Activated CD8-positive, alpha-beta memory T cell treated with anti-CD3 and anti-CD28 coated beads, Interleukin-2, amount 10 ng/mL, durations not matched to agents 7 days and 5 days (primary cell): ENCODE measurements around the gene SLC22A31. TPM values are rescaled to one million over a fixed set of nuclear protein-coding genes. Genes with fewer than 3 reads are reported as not detected.

ENCODE experiments used
- ATAC-seq: fragments of 150-1000 bp; cut with Tn5 transposase; one replicate; pipeline ENCODE4 v1.10.0; 2021; ENCODE audit warnings: moderate library complexity
- CTCF ChIA-PET: fragments of 350-600 bp; sonication (Branson Sonifier 250); formaldehyde crosslinking; loops from one replicate; lab custom pipeline; 2021; ENCODE audit warnings: antibody characterized with exemption; lab: Charles Lee
- DNase-seq: peaks from one replicate; pipeline ENCODE4 v3.0.0-alpha.2; 2020
- H3K27ac Mint-ChIP-seq: one replicate; pipeline ENCODE4 v1.8.0; 2021; ENCODE audit warnings: mild to moderate bottlenecking, mixed read lengths
- H3K27me3 Mint-ChIP-seq: one replicate; pipeline ENCODE4 v1.8.0; 2021; ENCODE audit warnings: mixed read lengths
- H3K36me3 Mint-ChIP-seq: one replicate; pipeline ENCODE4 v1.8.0; 2021; ENCODE audit warnings: mild to moderate bottlenecking, mixed read lengths
- H3K4me1 Mint-ChIP-seq: one replicate; pipeline ENCODE4 v1.8.0; 2021; ENCODE audit warnings: mixed read lengths
- H3K4me3 Mint-ChIP-seq: one replicate; pipeline ENCODE4 v1.8.0; 2021; ENCODE audit warnings: mild to moderate bottlenecking, moderate library complexity, mixed read lengths
- H3K9me3 Mint-ChIP-seq: one replicate; pipeline ENCODE4 v1.8.0; 2022; ENCODE audit warnings: low read depth, mixed read lengths
- total RNA-seq, 2 experiments: library from RNA; stranded (reverse); gene quantifications; one replicate each; pipeline ENCODE4 v1.2.3, GENCODE V29; 2021

Gene SLC22A31
- total RNA-seq, 2 experiments from 2014 or later, result not detected

DNA sequence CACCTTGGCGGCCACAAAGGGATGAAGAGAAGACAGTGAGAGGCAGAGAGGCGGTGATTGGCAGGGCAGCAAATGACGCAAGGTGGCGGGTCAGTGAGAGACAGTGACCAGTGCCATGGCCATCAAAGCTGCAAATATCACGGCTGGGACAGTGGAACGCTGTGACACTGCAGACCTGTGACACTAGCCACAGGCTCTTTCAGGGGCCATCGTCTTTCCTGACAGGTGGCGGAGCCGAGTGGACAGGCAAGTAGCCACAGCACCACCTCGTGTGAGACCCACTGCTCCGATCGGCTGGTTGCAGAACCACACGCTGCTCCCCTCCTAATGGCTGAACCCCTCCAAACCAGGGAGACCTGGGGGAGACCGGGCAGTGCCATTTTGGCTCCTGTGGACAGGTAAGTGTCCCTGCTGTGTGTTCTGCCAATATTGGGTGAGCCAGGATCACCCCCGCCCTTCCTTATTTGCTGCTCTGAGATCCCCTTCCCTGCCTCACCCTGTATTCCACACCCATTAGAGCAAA is 9.2 kb upstream of the SLC22A31 start:
- no peaks in the 10 kb centered on the region for H3K36me3 Mint-ChIP-seq
- H3K9me3 Mint-ChIP-seq, result no peaks in the 10 kb centered on the region
- peaks cover 3% of the 10 kb centered on the region for H3K27me3 Mint-ChIP-seq
- CTCF ChIA-PET, result no interaction called here
- no peak for ATAC-seq
- no peak overlapping the region for H3K4me3 Mint-ChIP-seq
- no peak for DNase-seq
- H3K4me1 Mint-ChIP-seq, result no peaks in the 10 kb centered on the region
- H3K27ac Mint-ChIP-seq, result no peak overlapping the region

- Mint-ChIP-seq H3K27me3 (peaks cover 16% of the 10 kb centered on the region), H3K4me1 (no peaks in the 10 kb centered on the region), H3K36me3 (peaks cover 2% of the 10 kb centered on the region), H3K27ac (no peak overlapping the region), H3K9me3 (peaks cover under 1% of the 10 kb centered on the region), H3K4me3 (no peak overlapping the region)
- CTCF ChIA-PET, result interaction anchor here (1.2 kb wide), 1 partner anchor 10 kb away, joined by 3 read pairs; the partner anchor contains the start of gene ZNF778
- ATAC-seq (no peak), DNase-seq (no peak)
Measured at GRCh38 chr16:89207993-89208392, 7.7 kb upstream of the SLC22A31 start.

- H3K9me3 Mint-ChIP-seq, result peaks cover 4% of the 10 kb centered on the region
- peaks cover 34% of the 10 kb centered on the region for H3K27me3 Mint-ChIP-seq
- H3K4me3 Mint-ChIP-seq, result no peak overlapping the region
- CTCF ChIA-PET, result no interaction called here
- no peak for ATAC-seq
- H3K36me3 Mint-ChIP-seq, result peaks cover 7% of the 10 kb centered on the region
- no peak for DNase-seq
- peaks cover 5% of the 10 kb centered on the region for H3K4me1 Mint-ChIP-seq
- H3K27ac Mint-ChIP-seq, result peak overlapping the region; percentile 32
Measured at GRCh38 chr16:89202422-89203215, 2.3 kb upstream of the SLC22A31 start.

DNA sequence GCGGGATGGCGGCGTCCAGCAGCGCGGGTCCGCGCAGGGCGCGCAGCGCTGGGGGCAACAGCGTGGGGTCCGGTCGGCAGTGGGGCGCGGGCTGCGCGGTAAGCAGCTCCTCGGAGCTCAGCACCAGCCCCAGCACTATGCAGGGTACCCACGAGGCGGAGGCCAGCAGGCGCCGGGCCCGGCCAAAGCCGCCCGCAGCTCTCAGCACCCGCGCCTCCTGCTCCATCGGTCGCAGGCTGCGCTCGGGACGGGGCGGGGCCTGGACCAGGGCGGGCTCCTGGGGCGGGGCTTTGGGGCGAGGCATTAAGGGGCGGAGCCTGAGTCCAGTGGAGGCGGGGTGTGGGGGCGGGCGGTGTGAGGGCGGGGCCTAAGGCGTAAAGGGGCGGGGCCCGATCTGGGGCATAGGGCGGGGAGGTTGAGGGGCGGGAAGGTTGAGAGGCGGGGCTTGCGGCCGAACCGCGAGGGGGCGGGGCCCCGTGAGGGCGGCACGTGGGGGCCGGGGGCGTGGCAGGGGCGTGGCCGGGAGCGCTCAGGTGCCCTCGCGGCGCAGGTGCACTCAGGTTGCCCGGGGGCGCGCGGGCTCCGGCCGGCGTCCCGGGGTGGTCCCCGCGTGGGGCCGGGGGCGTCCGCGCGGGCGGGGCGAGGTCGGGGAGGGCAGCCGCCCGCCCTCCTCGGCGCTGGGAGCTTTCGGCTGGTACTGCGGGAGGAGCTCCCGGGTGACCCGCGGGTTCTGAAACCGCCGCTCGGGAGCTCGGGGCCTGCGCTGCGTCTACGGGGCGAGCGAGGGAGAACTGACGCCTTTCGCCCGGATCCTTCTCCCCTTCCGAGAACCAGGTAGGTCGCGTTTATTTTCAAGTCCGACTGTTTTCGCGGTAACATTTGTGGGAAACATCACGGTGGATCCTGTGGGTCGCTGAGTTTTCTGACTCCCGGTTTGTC is 1.4 kb upstream of the SLC22A31 start:
- peak; percentile 77 for ATAC-seq
- CTCF ChIA-PET, result no interaction called here
- peaks cover 4% of the 10 kb centered on the region for H3K9me3 Mint-ChIP-seq
- peaks cover 5% of the 10 kb centered on the region for H3K4me1 Mint-ChIP-seq
- peaks cover 34% of the 10 kb centered on the region for H3K27me3 Mint-ChIP-seq
- peaks cover 7% of the 10 kb centered on the region for H3K36me3 Mint-ChIP-seq
- H3K4me3 Mint-ChIP-seq, result no peak overlapping the region
- DNase-seq, result peak; percentile 76
- peak overlapping the region; percentile 32 for H3K27ac Mint-ChIP-seq

DNA sequence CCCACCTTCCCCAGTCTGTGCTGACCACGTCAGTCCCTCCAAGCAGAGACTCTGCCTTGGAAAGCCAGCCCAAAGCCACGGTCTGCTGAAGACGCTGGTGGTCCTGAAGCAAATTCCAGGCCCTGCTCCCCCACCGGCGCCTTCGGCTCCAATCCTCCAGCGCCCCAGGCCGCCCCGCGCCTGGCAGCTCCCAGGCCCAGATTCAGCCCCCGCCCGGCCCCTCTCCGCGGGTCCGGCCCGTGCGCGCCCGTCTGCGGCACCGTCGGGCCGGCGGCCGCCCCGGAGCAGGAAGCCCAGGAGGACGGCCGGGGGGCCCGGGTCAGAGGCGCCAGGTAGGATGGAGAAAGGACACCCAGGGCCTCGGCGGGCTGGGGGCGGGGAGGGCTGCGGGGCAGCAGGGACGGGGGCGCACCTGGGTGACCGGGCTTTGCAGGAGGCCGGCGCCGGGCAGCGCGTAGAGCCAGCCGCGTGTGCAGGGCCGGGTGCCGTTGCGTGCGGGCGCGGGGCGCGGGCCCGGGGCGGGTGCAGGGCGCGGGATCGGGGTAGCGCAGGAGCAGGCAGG is 594 bp upstream of the SLC22A31 start:
- Mint-ChIP-seq H3K36me3 (peaks cover 7% of the 10 kb centered on the region), H3K4me3 (no peak overlapping the region)

DNA sequence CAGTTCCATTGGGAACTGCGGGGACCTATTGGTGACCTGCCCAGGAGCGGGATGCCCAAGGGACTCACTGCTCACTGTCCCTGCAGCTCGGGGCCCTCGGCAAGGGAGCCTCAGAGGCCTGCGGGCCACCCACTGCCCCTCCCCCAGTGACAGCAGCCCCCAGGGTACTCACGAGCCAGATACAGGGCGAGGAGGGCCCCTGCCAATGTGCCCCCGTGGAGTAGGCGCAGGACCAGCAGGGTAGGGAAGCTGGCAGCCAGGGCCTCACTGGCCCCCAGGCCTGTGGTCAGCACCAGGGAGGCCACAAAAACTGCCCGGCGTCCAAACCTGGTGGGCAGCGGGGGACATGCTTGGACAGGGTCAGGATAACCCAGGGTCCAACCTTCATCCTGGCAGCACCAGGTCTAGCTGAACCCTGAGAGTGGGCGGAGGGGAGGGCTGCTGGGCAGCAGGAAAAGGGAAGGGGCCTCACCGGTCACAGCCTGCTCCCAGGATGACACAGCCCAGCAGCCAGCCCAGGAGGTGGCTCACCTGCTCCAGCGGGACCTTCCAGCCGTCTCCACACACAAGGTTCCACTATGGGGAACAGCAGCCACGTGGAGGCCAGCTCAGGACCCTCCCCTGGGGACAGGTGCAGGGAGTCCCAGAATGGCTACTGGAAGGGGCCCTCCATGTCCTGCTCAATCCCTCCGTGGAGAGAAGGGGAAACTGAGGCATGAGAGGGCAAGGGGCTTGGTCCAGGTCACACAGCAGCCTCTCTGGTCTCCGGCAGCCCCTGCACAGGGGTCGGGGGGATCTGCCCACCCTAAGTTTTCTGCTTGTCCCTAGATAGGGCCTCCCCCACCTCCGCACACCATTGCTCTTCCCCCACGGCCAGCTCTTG is 855 bp downstream of the SLC22A31 start:
- no peak for ATAC-seq

More for the DNA sequence above, 594 bp upstream of the SLC22A31 start:
- H3K4me1 Mint-ChIP-seq, result peaks cover 5% of the 10 kb centered on the region
- ATAC-seq (no peak), DNase-seq (no peak)
- CTCF ChIA-PET, result no interaction called here
- peaks cover 34% of the 10 kb centered on the region for H3K27me3 Mint-ChIP-seq
- H3K9me3 Mint-ChIP-seq, result peaks cover 4% of the 10 kb centered on the region
- H3K27ac Mint-ChIP-seq, result no peak overlapping the region

DNA sequence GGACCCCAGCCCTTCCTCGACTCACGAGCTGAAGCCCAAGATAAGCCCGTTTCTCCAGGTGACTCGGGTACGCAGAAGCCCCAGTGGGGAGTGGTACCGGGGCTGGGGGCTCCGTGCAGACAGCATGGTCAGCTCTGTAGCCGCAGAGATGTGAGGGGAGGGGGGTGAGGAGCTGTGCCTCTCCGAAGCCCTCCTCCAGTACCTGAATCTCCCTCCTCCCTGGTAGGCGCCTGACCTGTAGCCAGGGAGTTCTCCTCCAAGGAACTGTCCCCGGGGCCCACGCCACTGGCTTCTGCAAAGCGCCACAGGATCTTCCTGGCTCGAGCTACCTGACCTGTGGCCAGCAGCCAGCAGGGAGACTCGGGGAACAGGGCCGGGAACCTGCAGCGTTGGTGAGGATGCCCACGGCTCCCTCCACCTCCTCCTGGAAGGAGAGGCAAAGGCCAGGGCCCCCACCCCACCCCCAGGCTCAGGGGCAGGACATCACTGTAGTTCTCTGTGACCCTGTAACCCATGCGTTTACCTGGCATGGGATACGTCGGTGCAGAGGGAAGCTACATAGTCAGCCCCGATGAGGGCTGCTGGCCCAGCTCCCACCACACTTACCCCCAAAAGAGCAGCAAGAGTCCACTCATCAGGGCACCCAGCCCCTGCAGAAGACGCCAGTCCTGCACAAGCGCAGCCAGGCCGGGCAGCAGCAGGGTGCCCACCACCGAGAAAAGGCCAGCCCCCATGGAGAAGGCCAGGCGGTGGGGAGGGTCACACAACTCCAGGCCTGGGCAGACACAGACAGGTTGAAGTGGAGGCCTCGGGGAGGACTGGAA is 1.7 kb downstream of the SLC22A31 start:
- ATAC-seq (no peak), DNase-seq (no peak)
- peaks cover 27% of the 10 kb centered on the region for H3K27me3 Mint-ChIP-seq
- CTCF ChIA-PET, result no interaction called here
- peaks cover 7% of the 10 kb centered on the region for H3K36me3 Mint-ChIP-seq
- no peak overlapping the region for H3K27ac Mint-ChIP-seq
- peaks cover 5% of the 10 kb centered on the region for H3K4me1 Mint-ChIP-seq
- H3K9me3 Mint-ChIP-seq, result peaks cover 4% of the 10 kb centered on the region
- no peak overlapping the region for H3K4me3 Mint-ChIP-seq

More for the DNA sequence above, 855 bp downstream of the SLC22A31 start:
- no peak overlapping the region for H3K4me3 Mint-ChIP-seq
- CTCF ChIA-PET, result no interaction called here
- H3K9me3 Mint-ChIP-seq, result peaks cover 4% of the 10 kb centered on the region
- peaks cover 7% of the 10 kb centered on the region for H3K36me3 Mint-ChIP-seq
- peaks cover 5% of the 10 kb centered on the region for H3K4me1 Mint-ChIP-seq
- H3K27me3 Mint-ChIP-seq, result peaks cover 34% of the 10 kb centered on the region
- DNase-seq, result no peak
- H3K27ac Mint-ChIP-seq, result no peak overlapping the region

DNA sequence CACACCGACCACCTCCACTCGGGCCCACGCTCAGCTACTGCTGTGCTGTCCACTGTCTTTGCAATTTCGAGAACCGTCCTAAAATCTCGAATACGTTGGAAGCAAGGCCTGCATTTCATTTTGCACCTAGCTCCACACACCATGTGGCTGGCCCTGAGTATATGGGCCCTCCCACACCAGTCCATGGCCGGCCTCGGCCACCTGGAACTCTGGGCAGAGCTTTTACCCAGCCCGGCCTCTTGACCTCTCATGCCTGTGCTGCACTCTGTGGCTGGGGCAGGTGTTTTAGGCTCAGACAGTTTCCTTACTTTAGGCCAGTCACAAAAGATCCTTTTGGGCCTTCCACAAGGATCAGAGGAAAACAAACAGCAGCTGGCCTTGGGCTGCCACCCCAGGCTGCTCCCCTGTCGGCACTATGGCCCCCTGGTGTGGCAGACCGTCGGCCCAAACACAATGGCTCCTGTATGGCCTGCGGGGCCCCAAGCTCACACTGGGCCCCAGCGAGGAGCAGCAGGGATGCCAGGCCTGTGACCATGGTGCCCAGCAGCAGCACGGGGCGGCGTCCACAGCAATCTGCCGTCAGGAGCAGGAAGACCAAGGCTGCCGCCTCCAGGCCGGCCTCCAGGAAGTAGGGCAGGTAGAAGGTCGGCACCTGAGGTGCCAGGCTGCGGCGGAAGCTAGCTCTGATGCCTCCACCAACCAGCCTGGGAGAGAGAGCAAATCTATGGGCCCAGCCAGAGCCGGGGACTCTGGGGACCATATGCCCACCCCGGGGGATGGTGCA is 2.5 kb downstream of the SLC22A31 start:
- Mint-ChIP-seq H3K27me3 (peaks cover 19% of the 10 kb centered on the region), H3K27ac (no peak overlapping the region), H3K4me1 (peaks cover 3% of the 10 kb centered on the region), H3K36me3 (peaks cover 3% of the 10 kb centered on the region), H3K9me3 (peaks cover 2% of the 10 kb centered on the region), H3K4me3 (no peak overlapping the region)
- no peak for ATAC-seq
- no peak for DNase-seq
- CTCF ChIA-PET, result no interaction called here

GRCh38 chr16:89197033-89197632 is 3.2 kb downstream of the SLC22A31 start:
- H3K4me1 Mint-ChIP-seq, result no peaks in the 10 kb centered on the region
- peaks cover 12% of the 10 kb centered on the region for H3K27me3 Mint-ChIP-seq
- H3K27ac Mint-ChIP-seq, result no peak overlapping the region
- CTCF ChIA-PET, result no interaction called here
- H3K9me3 Mint-ChIP-seq, result no peaks in the 10 kb centered on the region
- DNase-seq, result no peak
- H3K4me3 Mint-ChIP-seq, result no peak overlapping the region
- ATAC-seq, result no peak
- no peaks in the 10 kb centered on the region for H3K36me3 Mint-ChIP-seq

DNA sequence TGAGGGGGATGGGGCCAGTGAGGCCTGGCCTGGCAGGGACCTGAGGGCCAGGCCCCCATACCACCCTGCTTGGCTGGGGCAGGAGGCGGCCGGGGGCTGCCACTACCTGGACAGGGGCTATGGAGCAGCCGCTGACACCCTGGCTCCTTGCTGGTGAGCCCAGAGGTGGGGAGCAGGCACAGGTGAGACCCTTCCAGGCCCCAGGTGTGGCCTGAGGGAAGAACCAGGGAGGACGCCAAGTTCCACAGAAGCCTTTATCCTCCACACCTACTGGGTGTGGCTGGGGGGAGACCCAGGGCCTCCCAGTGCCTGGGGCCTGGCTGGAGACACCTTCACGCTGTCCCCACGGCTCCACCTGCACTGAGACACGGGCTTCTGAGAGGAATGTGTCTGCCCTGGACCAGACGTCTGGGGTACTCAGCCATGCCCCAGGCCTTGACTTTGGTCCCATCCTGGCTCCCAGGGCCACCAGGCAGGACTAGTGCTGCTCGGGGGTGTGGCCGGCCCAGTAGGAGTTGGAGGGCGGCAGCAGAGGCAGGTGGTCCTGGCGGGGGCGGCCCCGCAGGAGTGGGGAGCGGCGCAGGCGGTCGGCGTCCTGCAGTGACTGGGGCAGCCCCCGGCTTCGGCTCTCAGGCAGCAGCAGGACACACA is 4.7 kb downstream of the SLC22A31 start:
- Mint-ChIP-seq H3K9me3 (no peaks in the 10 kb centered on the region), H3K27ac (no peak overlapping the region), H3K4me3 (no peak overlapping the region), H3K27me3 (peaks cover 9% of the 10 kb centered on the region), H3K36me3 (no peaks in the 10 kb centered on the region), H3K4me1 (no peaks in the 10 kb centered on the region)
- DNase-seq (no peak), ATAC-seq (no peak)
- CTCF ChIA-PET, result no interaction called here
